HL-60 (cell line): ENCODE data around the gene ASTN2.

ENCODE experiments used
- POLR2AphosphoS5 ChIP-seq: IDR thresholded peaks from 2 replicates; pipeline ENCODE4 v1.6.1; 2012; ENCODE audit warnings: low read depth
- TF ChIP-seq, protein P1 (sequence below): IDR thresholded peaks from one replicate; pipeline ENCODE4 v1.5.1; 2011; ENCODE audit warnings: low read length, control low read depth, inconsistent platforms; ENCODE audit not compliant: insufficient read depth
- TF ChIP-seq, protein P2 (sequence below): IDR thresholded peaks from 2 replicates; pipeline ENCODE4 v1.6.1; 2012; ENCODE audit warnings: low read depth; ENCODE audit not compliant: insufficient replicate concordance

DNA sequence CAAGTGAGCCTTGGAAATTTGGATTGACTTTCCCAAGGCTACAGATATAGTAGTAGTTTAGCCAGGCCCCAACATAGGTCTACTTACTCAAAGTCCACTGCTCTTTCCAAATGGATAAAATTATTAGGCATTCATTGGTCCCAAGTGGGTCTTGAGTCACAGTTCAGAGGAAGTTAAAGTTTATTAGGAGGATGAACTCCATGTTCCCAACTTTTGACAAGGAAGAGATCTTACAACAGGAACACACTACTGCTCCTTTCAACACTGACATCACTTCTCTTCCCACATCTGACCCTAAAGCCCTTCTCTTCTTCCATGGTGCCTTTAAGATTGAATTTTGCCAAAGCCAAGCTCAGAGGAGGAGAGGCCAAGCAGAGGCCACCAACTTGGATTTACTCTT, 962.2 kb downstream of the ASTN2 start:
- TF ChIP-seq, protein P1, sequence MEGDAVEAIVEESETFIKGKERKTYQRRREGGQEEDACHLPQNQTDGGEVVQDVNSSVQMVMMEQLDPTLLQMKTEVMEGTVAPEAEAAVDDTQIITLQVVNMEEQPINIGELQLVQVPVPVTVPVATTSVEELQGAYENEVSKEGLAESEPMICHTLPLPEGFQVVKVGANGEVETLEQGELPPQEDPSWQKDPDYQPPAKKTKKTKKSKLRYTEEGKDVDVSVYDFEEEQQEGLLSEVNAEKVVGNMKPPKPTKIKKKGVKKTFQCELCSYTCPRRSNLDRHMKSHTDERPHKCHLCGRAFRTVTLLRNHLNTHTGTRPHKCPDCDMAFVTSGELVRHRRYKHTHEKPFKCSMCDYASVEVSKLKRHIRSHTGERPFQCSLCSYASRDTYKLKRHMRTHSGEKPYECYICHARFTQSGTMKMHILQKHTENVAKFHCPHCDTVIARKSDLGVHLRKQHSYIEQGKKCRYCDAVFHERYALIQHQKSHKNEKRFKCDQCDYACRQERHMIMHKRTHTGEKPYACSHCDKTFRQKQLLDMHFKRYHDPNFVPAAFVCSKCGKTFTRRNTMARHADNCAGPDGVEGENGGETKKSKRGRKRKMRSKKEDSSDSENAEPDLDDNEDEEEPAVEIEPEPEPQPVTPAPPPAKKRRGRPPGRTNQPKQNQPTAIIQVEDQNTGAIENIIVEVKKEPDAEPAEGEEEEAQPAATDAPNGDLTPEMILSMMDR: no peak
- TF ChIP-seq, protein P2, sequence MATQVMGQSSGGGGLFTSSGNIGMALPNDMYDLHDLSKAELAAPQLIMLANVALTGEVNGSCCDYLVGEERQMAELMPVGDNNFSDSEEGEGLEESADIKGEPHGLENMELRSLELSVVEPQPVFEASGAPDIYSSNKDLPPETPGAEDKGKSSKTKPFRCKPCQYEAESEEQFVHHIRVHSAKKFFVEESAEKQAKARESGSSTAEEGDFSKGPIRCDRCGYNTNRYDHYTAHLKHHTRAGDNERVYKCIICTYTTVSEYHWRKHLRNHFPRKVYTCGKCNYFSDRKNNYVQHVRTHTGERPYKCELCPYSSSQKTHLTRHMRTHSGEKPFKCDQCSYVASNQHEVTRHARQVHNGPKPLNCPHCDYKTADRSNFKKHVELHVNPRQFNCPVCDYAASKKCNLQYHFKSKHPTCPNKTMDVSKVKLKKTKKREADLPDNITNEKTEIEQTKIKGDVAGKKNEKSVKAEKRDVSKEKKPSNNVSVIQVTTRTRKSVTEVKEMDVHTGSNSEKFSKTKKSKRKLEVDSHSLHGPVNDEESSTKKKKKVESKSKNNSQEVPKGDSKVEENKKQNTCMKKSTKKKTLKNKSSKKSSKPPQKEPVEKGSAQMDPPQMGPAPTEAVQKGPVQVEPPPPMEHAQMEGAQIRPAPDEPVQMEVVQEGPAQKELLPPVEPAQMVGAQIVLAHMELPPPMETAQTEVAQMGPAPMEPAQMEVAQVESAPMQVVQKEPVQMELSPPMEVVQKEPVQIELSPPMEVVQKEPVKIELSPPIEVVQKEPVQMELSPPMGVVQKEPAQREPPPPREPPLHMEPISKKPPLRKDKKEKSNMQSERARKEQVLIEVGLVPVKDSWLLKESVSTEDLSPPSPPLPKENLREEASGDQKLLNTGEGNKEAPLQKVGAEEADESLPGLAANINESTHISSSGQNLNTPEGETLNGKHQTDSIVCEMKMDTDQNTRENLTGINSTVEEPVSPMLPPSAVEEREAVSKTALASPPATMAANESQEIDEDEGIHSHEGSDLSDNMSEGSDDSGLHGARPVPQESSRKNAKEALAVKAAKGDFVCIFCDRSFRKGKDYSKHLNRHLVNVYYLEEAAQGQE: no peak
- TF ChIP-seq POLR2AphosphoS5: no peak
